ENCODE data around the gene RMRP.

Gene RMRP

DNA sequence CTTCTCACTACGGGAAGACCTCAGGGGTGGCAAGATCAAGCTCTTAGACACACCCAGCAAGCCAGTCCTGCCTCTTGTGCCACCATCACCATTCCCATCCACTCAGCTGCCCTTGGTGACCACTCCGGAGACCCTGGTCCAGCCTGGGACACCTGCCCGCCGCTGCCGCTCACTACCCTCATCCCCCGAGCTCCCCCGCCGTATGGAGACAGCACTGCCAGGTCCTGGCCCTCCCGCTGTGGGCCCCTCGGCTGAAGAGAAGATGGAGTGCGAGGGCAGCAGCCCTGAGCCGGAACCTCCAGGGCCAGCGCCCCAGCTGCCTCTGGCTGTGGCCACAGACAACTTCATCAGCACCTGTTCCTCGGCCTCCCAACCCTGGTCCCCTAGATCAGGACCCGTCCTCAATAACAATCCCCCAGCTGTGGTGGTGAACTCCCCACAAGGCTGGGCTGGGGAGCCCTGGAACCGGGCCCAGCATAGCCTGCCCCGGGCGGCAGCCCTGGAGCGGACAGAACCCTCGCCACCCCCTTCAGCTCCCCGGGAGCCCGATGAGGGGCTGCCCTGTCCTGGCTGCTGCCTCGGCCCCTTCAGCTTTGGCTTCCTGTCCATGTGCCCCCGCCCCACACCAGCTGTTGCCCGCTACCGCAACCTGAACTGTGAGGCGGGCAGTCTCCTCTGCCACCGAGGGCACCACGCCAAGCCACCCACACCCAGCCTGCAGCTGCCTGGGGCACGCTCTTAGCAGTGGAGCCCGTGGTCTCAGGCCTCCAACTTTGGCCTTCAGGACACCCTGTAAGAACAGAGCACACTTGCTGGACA, 48.6 kb downstream of the RMRP start:
- Histone ChIP-seq H3K79me2 (ENCODE audit: low read length) (peaks cover 15% of the 10 kb centered on the region), H3K27ac (ENCODE audit: low read length) (no peak overlapping the region), H3K9me3 (replicated peaks; ENCODE audit: insufficient read depth, low read length) (no peaks in the 10 kb centered on the region), H3K9me2 (replicated peaks; ENCODE audit: insufficient read depth, low read length) (no peaks in the 10 kb centered on the region), H3K9ac (ENCODE audit: low read length) (no peak overlapping the region), H3K27me3 (replicated peaks; ENCODE audit: insufficient read depth, low read length) (no peaks in the 10 kb centered on the region), H4K20me1 (ENCODE audit: insufficient read depth, low read length) (no peaks in the 10 kb centered on the region), H3F3A (ENCODE audit: insufficient read depth, low read length) (peaks cover 6% of the 10 kb centered on the region), H3K4me3 (ENCODE audit: low read length) (no peak overlapping the region), H2AFZ (ENCODE audit: low read length) (no peak overlapping the region), H3K4me2 (ENCODE audit: low read depth, low read length) (no peak overlapping the region), H3K36me3 (replicated peaks; ENCODE audit: insufficient read depth, low read length) (no peaks in the 10 kb centered on the region), H3K4me1 (ENCODE audit: low read length) (peaks cover 9% of the 10 kb centered on the region)
- no peak for TF ChIP-seq EZH2phosphoT487 (IDR thresholded peaks at IDR 0.05; ENCODE audit: low read length)
- TF ChIP-seq EZH2 (optimal IDR thresholded peaks at IDR 0.05; ENCODE audit: low read depth, low read length): no peak
- TF ChIP-seq CTCF (IDR thresholded peaks at IDR 0.05; ENCODE audit: low read length): no peak
- no peak for DNase-seq

DNA sequence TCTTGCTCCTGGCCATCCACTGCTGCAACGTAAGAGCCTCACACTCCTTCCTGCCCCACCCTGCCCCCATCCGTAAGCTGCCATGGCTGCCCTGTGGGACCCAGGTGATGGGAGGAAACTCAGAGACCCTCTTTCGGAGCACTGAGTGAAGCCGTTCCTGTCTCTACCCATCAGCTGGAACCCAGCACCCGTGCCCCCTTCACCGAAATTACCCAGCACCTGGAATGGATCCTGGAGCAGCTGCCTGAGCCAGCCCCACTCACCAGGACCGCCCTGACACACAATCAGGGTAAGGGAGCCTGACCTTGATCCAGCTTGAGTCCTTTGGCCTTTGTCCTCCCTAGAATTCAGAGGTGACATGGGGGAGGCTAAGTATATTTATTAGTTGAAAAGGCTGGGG, 49.6 kb downstream of the RMRP start:
- no peaks in the 10 kb centered on the region for H3K9me2 ChIP-seq (replicated peaks; ENCODE audit: insufficient read depth, low read length)
- H3K27me3 ChIP-seq (replicated peaks; ENCODE audit: insufficient read depth, low read length): no peaks in the 10 kb centered on the region
- DNase-seq: no peak
- no peak overlapping the region for H3K27ac ChIP-seq (ENCODE audit: low read length)
- H3F3A ChIP-seq (ENCODE audit: insufficient read depth, low read length): peaks cover 6% of the 10 kb centered on the region
- peaks cover 15% of the 10 kb centered on the region for H3K79me2 ChIP-seq (ENCODE audit: low read length)
- no peaks in the 10 kb centered on the region for H4K20me1 ChIP-seq (ENCODE audit: insufficient read depth, low read length)
- H3K9ac ChIP-seq (ENCODE audit: low read length): no peak overlapping the region
- no peaks in the 10 kb centered on the region for H3K9me3 ChIP-seq (replicated peaks; ENCODE audit: insufficient read depth, low read length)
- no peak for TF ChIP-seq CTCF (IDR thresholded peaks at IDR 0.05; ENCODE audit: low read length)
- no peak for TF ChIP-seq EZH2phosphoT487 (IDR thresholded peaks at IDR 0.05; ENCODE audit: low read length)
- TF ChIP-seq EZH2 (optimal IDR thresholded peaks at IDR 0.05; ENCODE audit: low read depth, low read length): no peak
- H2AFZ ChIP-seq (ENCODE audit: low read length): no peak overlapping the region
- no peak overlapping the region for H3K4me3 ChIP-seq (ENCODE audit: low read length)
- H3K4me2 ChIP-seq (ENCODE audit: low read depth, low read length): no peak overlapping the region
- no peaks in the 10 kb centered on the region for H3K36me3 ChIP-seq (replicated peaks; ENCODE audit: insufficient read depth, low read length)
- peaks cover 14% of the 10 kb centered on the region for H3K4me1 ChIP-seq (ENCODE audit: low read length)
